H1 (cell line): Measurements from ENCODE around the gene SLC39A8.

Source experiments
- BACH1 ChIP-seq: IDR thresholded peaks from 2 replicates; pipeline ENCODE4 v1.6.1; 2012; ENCODE audit warnings: low read length, improper control_type of control experiment
- CTCF ChIP-seq, 3 experiments: IDR thresholded peaks; 1 replicate in 2 of 3; 2 replicates in 1 of 3; pipeline versions ENCODE4 v1.5.1 to v1.6.1; 2011; ENCODE audit warnings: low read length in 3 of 3, mild to moderate bottlenecking in 3 of 3, inconsistent platforms in 2 of 3, low read depth in 1 of 3, moderate library complexity in 1 of 3; ENCODE audit not compliant: insufficient read depth in 1 of 3; ENCODE audit errors: control extremely low read depth in 1 of 3
- E2F6 ChIP-seq: IDR thresholded peaks from 2 replicates; pipeline ENCODE4 v1.6.1; 2012; ENCODE audit warnings: inconsistent platforms
- HDAC2 ChIP-seq, 2 experiments: fragments of 300-600 bp in 1 of 2; sonication (generic) in 1 of 2; IDR thresholded peaks; 2 replicates each; pipeline ENCODE4 v1.6.1; 2011 to 2012; ENCODE audit warnings: low read depth in 2 of 2, low read length in 2 of 2, mild to moderate bottlenecking in 2 of 2, moderate library complexity in 2 of 2, borderline replicate concordance in 1 of 2, inconsistent platforms in 1 of 2
- POLR2A ChIP-seq, 2 experiments: IDR thresholded peaks; 1 replicate in 1 of 2; 2 replicates in 1 of 2; pipeline ENCODE4 v1.6.1; 2011; ENCODE audit warnings: low read depth in 2 of 2, low read length in 2 of 2, mild to moderate bottlenecking in 2 of 2; ENCODE audit errors: control extremely low read depth in 1 of 2
- RAD21 ChIP-seq, 2 experiments: IDR thresholded peaks in 1 of 2; conservative IDR thresholded peaks in 1 of 2; 2 replicates each; pipeline ENCODE4 v1.6.1; 2011; ENCODE audit warnings: low read depth in 2 of 2, low read length in 2 of 2, improper control_type of control experiment in 1 of 2, inconsistent platforms in 1 of 2, mild to moderate bottlenecking in 1 of 2, moderate library complexity in 1 of 2
- RNF2 ChIP-seq: fragments of 200-900, 300-1000 bp; sonication (generic); IDR thresholded peaks from 2 replicates; pipeline ENCODE4 v1.7.1; 2016; ENCODE audit warnings: borderline replicate concordance, low read depth, mild to moderate bottlenecking, antibody characterized with exemption, low read length; ENCODE audit not compliant: poor library complexity, severe bottlenecking; ENCODE audit errors: missing control alignments
- SIRT6 ChIP-seq: IDR thresholded peaks from one replicate; pipeline ENCODE4 v1.7.1; 2012; ENCODE audit warnings: low read length, inconsistent platforms
- SUZ12 ChIP-seq: fragments of 200-600 bp; sonication (generic); IDR thresholded peaks from 2 replicates; pipeline ENCODE4 v1.6.1; 2012; ENCODE audit warnings: mild to moderate bottlenecking, inconsistent platforms, low read length, moderate library complexity, mixed read lengths
- TCF12 ChIP-seq: IDR thresholded peaks from 2 replicates; pipeline ENCODE4 v1.6.1; 2011; ENCODE audit warnings: low read depth, mild to moderate bottlenecking, low read length
- USF2 ChIP-seq: IDR thresholded peaks from 2 replicates; pipeline ENCODE4 v1.6.1; 2011; ENCODE audit warnings: low read length, improper control_type of control experiment
- YY1 ChIP-seq: IDR thresholded peaks from 2 replicates; pipeline ENCODE4 v1.6.1; 2011; ENCODE audit warnings: low read depth, mild to moderate bottlenecking, low read length

- no peak for TF ChIP-seq CTCF (IDR thresholded peaks at IDR 0.05; ENCODE audit: control extremely low read depth in 1 of 3, insufficient read depth in 1 of 3, low read depth in 1 of 3, low read length in 3 of 3)
- TF ChIP-seq SIRT6 = no peak
- TF ChIP-seq TCF12 = no peak
- TF ChIP-seq USF2 = no peak
- TF ChIP-seq E2F6 = no peak
- no peak for TF ChIP-seq RAD21 (IDR thresholded peaks at IDR 0.05 in 1 of 2, conservative IDR thresholded peaks at IDR 0.05 in 1 of 2; ENCODE audit: low read depth in 2 of 2, low read length in 2 of 2)
- TF ChIP-seq SUZ12 = no peak
- no peak for TF ChIP-seq BACH1
- TF ChIP-seq RNF2 = no peak
- TF ChIP-seq HDAC2 (IDR thresholded peaks at IDR 0.05; ENCODE audit: borderline replicate concordance in 1 of 2, low read depth in 2 of 2, low read length in 2 of 2) = no peak
- TF ChIP-seq YY1 = no peak
- TF ChIP-seq POLR2A (IDR thresholded peaks at IDR 0.05; ENCODE audit: control extremely low read depth in 1 of 2, low read depth in 2 of 2, low read length in 2 of 2) = no peak
These were observed 2.7 kb downstream of the SLC39A8 start for GRCh38 chr4:102342404-102343074.
